HG03280 (cell line): ENCODE measurements around the gene CSH1.
"Not testable (repeated sequence)": the region's sequence is repeated elsewhere in the genome, so short reads cannot be mapped to it uniquely, and the experiment has no call there.

Experiments
- ATAC-seq: cut with Tn5 transposase; IDR thresholded peaks from one replicate; pipeline ENCODE4 v1.9.1; 2021; ENCODE audit warnings: mild to moderate bottlenecking, moderate library complexity; ENCODE audit not compliant: unreplicated experiment

The CSH1 gene

GRCh38 chr17:63928966-63929695 lies 32.8 kb upstream of the CSH1 start:
- ATAC-seq, result no peak

- no peak for ATAC-seq
Measured at GRCh38 chr17:63928172-63928666, 31.8 kb upstream of the CSH1 start.

GRCh38 chr17:63927464-63928171 lies 31.2 kb upstream of the CSH1 start:
- ATAC-seq, result no peak

GRCh38 chr17:63926164-63926563 lies 29.8 kb upstream of the CSH1 start:
- ATAC-seq, result no peak

- no peak for ATAC-seq
Measured at GRCh38 chr17:63925615-63926014, 29.2 kb upstream of the CSH1 start.

GRCh38 chr17:63922402-63922801 lies 26.0 kb upstream of the CSH1 start:
- ATAC-seq, result not testable (repeated sequence)

- not testable (repeated sequence) for ATAC-seq
Measured at GRCh38 chr17:63920779-63921178, 24.4 kb upstream of the CSH1 start.

GRCh38 chr17:63920050-63920449 lies 23.7 kb upstream of the CSH1 start:
- not testable (repeated sequence) for ATAC-seq

GRCh38 chr17:63919311-63919723 lies 22.9 kb upstream of the CSH1 start:
- ATAC-seq, result peak; percentile 62

GRCh38 chr17:63918789-63919305 lies 22.5 kb upstream of the CSH1 start, which contains the start of gene GH1:
TSS of gene GH1 (minus strand) at chr17:63918839. CDS start at chr17:63918776, 63 bp downstream.
- not testable (repeated sequence) for ATAC-seq

- no peak for ATAC-seq
Measured at GRCh38 chr17:63918305-63918704, 21.9 kb upstream of the CSH1 start.

GRCh38 chr17:63917646-63918045 lies 21.3 kb upstream of the CSH1 start:
- no peak for ATAC-seq

- ATAC-seq, result not testable (repeated sequence)
Measured at GRCh38 chr17:63917206-63917605, 20.8 kb upstream of the CSH1 start.

GRCh38 chr17:63916566-63917185 lies 20.3 kb upstream of the CSH1 start:
- ATAC-seq, result no peak

GRCh38 chr17:63915753-63916152 lies 19.4 kb upstream of the CSH1 start:
- ATAC-seq, result not testable (repeated sequence)

GRCh38 chr17:63914471-63914870 lies 18.1 kb upstream of the CSH1 start:
- ATAC-seq, result no peak

- ATAC-seq, result no peak
Measured at GRCh38 chr17:63911657-63912100, 15.3 kb upstream of the CSH1 start.

- ATAC-seq, result no peak
Measured at GRCh38 chr17:63911041-63911635, 14.8 kb upstream of the CSH1 start, which contains the start of gene CSHL1. TSS of gene CSHL1 (minus strand) at chr17:63911258. CDS start at chr17:63911196, 62 bp downstream.

GRCh38 chr17:63910096-63910495 lies 13.7 kb upstream of the CSH1 start:
- no peak for ATAC-seq

GRCh38 chr17:63909586-63909985 lies 13.2 kb upstream of the CSH1 start:
- ATAC-seq, result not testable (repeated sequence)
